GM11168 (cell line): ENCODE results near the gene SRRM4.

ENCODE experiments used
- in situ Hi-C: fragments of 300-500 bp; cut with MboI; formaldehyde crosslinking; loops from one replicate; pipeline ENCODE4 v1.12.0; 2022; ENCODE audit warnings: low sequenced_read_pairs; ENCODE audit not compliant: unreplicated experiment

SRRM4 gene

GRCh38 chr12:119180380-119181040, 199.2 kb downstream of the SRRM4 start:
- in situ Hi-C loops, result no loop called here

DNA sequence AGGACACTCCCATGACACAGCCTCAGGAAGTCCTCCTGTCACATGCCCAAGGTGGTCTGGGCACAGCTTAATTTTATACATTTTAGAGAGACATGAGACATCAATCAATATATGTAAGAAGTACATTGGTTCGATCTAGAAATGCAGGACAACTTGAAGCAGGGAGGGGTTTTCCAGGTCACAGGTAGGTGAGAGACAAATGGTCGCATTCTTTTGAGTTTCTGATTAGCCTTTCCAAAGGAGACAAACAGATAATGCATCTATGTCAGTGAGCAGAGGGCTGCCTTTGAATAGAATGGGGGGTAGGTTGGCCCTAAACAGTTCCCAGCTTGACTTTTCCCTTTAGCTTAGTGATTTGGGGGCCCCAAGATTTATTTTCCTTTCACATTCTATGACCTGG, 199.9 kb downstream of the SRRM4 start:
- in situ Hi-C loops, result no loop called here

DNA sequence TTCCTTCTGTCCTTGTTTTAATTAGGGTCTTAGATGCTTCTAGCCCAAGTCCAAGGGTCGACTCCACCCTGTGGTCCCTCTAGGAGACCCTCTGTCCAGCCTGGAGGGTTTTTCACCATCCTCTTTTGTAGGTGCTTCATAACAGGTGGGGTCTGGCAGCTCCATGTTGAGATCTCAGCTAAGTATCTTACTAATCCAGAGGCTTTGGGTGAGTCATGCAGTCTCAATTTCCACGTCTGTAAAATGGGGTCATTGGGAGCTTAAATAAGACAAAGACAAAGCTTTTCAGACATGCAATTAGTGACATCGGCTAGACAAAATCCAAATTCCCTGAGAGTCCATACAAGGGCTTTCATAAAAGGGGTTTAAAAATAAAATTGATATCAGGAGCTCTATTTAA, 200.6 kb downstream of the SRRM4 start:
- in situ Hi-C loops, result no loop called here

- in situ Hi-C loops, result no loop called here
These were observed 201.6 kb downstream of the SRRM4 start for GRCh38 chr12:119182701-119183493.

- in situ Hi-C loops, result no loop called here
These were observed 202.8 kb downstream of the SRRM4 start for GRCh38 chr12:119183942-119184695.

DNA sequence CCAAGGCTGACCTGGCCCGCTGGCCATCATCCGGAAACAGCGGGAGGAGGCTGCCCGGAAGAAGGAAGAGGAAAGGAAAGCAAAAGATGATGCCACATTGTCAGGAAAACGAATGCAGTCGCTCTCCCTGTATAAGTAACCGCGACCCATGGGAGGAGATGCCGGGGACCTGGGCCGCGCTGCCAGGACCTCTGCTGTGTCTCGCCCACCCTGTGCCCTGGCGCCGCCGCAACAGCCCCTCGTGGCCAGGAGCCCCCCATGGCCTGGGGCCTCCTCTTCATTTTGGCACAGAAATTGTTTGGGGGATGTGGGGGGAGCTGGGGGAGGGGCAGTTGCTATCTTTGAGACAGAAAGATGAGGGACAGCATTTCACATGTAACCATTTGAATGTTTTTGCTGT, 213.9 kb downstream of the SRRM4 start:
- in situ Hi-C loops, result no loop called here

DNA sequence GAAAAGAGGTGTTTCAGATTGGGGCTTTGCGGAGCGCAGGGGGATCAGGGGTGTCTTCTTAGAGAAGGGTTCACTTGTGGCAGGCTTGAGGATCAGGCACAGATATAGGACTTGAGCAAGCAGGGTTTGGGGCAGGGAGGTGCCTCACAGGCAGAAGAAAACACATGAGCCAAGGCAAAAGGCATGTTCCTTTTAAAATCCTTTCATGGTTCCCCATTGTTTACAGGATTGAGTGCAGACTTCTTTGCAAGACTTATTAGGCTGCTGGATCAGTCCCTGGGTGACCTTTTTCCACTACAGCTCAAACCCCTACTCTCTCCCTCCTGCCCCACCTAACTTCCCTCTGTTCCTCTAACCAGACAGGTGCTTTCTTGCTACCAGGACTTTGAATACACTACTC, 217.1 kb downstream of the SRRM4 start:
- in situ Hi-C loops, result no loop called here

DNA sequence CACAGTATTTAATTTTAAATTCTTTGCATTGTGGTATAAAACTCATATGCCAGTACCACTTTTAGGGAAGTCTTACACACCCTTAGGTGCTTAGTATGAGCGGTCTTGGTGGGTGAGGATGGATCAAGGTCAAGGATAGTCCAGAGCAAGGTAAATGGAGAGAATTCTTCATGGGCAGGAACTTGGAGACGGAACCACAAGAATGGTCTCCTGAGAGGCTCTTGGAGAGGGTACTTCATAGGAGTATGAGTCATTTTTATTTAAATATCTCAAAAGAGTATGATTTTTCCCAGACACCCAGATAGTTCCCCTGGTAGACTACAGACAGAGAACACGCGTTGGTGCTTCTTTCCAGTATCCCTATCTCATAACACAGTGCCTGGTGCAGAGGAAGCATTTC, 219.3 kb downstream of the SRRM4 start:
- in situ Hi-C loops, result no loop called here

DNA sequence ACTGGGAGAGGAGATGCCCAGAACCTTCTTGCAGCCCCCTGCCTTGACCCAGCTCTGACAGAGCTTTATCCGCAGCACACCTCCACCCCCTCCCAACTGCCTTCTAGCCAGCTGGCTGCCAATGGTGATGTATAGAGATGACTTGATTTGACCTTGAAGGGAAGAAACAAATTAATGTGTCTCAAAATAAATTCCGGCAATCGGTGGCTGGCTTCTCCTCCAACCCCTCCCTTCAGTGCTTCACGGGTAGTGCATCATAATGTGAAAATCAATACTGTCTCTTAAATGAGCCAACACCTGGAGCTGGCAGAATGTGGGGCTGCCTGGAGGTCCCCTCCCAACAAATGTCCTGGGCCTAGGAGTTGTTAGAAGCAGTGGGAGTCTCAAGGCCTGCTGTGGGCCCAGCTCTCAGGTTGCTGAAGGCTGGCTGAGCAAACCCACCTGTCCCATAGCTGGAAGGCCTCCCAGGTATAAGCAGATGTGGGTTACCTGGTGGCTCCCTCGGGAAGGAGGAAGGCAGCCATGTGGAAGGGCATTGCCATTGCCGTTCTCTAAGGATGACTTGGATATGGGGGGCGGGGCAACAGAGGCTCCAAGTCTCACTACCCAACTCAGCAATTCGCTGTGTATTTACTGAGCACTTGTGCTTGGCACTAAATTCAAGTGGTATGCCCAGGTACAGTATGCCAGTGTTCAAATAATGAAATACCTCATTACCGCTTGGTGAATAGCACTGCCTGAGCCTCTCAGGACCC, 220.6 kb downstream of the SRRM4 start:
- in situ Hi-C loops, result no loop called here

GRCh38 chr12:119202544-119202943, 221.2 kb downstream of the SRRM4 start:
- in situ Hi-C loops, result no loop called here

GRCh38 chr12:119204131-119204530, 222.8 kb downstream of the SRRM4 start:
- in situ Hi-C loops, result no loop called here

DNA sequence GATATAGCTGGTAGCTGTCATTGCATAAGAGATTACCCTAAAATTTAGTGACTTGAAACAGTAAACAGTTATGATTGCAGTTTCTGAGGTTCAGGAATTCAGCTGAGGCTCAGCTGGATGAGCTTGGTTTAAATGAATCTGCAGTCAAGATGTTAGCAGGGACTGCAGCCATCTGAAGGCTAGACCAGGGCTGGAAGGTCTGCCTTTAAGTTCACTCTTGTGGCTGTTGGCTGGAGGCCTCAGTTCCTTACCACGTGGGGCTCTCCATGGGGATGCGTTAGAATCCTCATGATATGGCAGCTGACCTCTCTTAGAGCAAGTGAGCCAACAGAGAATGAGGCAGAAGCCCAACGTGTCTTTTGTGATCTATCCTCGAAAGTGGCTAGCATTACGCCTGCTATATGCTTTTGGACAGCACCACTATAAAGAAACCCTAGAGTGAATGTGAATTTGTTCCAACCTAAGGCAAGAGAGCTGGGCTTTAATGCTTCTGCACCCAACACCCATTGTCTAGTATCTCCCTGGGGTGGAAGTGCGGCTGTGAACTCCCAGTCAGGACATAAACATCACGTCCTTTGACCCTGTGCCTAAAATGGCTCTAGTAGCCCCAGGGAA, 223.4 kb downstream of the SRRM4 start:
- in situ Hi-C loops, result no loop called here

DNA sequence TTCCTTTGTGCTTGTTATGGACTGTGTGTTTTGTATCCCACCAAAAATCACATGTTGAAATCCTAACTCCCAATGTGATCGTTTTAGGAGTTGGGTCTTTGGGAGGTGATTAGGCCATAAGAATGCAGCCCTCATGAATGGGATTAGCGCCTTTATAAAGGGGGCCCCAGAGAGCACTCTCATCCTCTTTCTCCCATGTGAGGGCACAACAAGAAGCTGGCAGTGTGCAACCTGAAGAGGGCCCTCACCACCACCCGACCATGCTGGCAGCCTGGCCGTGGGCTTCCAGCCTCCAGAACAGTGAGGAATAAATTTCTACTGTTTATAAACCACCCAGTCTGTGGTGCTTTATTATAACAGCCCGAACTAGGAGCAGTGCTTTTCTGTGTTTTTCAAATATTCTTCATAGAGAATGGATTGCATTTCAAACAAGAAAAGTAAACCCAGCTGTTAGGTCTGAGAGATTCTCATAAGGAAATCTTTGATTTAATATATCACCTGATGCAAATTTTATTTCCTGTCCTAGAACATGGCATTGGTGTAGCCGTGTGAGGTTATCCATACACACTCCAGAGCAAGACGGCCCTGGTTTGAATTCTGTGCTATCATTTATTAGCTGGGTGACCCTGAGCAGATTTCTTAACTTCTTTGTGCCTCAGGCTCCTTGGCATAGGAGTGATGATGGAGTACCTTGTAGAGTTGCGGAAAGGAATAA, 225.2 kb downstream of the SRRM4 start:
- in situ Hi-C loops, result no loop called here

- in situ Hi-C loops, result no loop called here
These were observed 225.8 kb downstream of the SRRM4 start for GRCh38 chr12:119207063-119207560.

DNA sequence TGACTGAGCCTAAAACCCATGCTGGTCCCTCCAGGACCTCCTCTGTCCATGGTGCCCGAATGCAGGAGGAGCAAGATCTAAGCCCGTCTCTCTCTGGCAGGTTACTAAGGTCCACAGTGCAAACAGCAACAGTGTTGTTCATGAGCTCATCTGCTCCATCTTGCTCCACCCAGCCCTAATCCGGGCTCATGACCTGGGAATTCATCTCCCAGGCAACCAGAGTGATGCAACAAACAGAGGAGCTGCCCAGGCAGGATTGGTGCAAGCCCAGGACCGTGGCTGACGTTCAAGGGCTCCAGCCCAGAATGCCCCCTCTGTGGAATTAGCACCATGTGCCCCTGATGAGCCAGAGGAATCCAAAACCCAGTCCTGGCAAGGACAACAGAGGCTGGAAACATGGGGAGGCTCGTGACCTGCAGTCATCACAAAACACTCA, 227.3 kb downstream of the SRRM4 start:
- in situ Hi-C loops, result no loop called here

DNA sequence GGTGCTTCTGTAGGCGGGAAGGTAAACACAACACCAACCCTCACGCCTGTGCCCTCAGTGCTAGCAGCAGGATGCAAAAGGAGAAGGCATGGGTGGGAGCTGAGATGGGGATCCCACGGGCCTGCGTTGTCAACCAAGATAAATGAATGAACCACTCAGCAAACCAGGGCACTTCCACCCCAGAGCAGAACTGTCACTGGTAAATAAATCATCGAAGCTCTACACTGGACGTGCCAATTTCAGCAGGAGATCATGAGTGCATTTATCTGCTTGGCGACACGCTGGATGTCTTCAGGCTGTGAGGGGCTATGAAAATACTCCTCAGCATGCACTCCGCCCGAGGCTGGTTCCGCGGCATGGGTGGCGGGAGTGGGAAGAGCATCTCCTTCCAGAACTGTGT, 230.5 kb downstream of the SRRM4 start:
- in situ Hi-C loops, result no loop called here
